Mammary epithelial cell (primary cell): ENCODE data around the gene ITPKB.

Experiments
- EZH2 ChIP-seq: IDR thresholded peaks from 2 replicates; pipeline ENCODE4 v1.6.1; 2012; ENCODE audit warnings: low read length, inconsistent platforms, borderline replicate concordance
- TF ChIP-seq, protein P1 (sequence below), 2 donors: IDR thresholded peaks in 1 of 2; conservative IDR thresholded peaks in 1 of 2; 2 replicates each; pipeline ENCODE4 v1.5.1; 2011 to 2012; ENCODE audit warnings: inconsistent platforms in 2 of 2, low read length in 2 of 2, mild to moderate bottlenecking in 2 of 2, control low read depth in 1 of 2, low read depth in 1 of 2; ENCODE audit not compliant: insufficient read depth in 1 of 2; ENCODE audit errors: extremely low read depth in 1 of 2

DNA sequence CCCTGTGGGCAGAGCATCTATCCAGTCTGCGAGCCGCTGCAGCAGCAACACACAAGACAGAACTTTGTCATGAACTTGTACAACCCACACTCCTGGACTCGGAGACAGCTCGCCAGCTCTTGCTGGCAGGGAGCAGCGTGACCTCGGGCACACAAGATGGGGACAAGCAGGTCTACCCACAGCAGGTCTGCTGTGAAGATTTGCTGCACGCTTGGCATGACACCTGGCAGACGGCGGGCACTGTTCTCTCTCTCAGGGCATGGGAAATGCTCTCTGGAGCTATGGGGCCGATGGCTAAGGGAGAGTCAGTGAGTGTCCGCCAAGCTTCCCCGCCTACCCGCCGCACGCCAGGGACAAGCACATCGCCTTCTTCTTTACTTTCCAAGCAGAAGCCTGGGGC is 100.5 kb downstream of the ITPKB start:
- TF ChIP-seq, protein P1, sequence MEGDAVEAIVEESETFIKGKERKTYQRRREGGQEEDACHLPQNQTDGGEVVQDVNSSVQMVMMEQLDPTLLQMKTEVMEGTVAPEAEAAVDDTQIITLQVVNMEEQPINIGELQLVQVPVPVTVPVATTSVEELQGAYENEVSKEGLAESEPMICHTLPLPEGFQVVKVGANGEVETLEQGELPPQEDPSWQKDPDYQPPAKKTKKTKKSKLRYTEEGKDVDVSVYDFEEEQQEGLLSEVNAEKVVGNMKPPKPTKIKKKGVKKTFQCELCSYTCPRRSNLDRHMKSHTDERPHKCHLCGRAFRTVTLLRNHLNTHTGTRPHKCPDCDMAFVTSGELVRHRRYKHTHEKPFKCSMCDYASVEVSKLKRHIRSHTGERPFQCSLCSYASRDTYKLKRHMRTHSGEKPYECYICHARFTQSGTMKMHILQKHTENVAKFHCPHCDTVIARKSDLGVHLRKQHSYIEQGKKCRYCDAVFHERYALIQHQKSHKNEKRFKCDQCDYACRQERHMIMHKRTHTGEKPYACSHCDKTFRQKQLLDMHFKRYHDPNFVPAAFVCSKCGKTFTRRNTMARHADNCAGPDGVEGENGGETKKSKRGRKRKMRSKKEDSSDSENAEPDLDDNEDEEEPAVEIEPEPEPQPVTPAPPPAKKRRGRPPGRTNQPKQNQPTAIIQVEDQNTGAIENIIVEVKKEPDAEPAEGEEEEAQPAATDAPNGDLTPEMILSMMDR (conservative IDR thresholded peaks at IDR 0.05 in 1 of 2, IDR thresholded peaks at IDR 0.05 in 1 of 2; ENCODE audit: extremely low read depth in 1 of 2, insufficient read depth in 1 of 2, low read depth in 1 of 2, low read length in 2 of 2), result no peak
- no peak for TF ChIP-seq EZH2
